Omental fat pad (tissue), 4 donors: ENCODE measurements around the gene MYBPC1. TPM values are rescaled to one million over a fixed set of nuclear protein-coding genes. Genes with fewer than 3 reads are reported as not detected.

Source experiments
- ATAC-seq: fragments of 150-250 bp; one replicate; pipeline ENCODE4 v1.9.1; 2016; ENCODE audit warnings: mild to moderate bottlenecking, moderate library complexity; ENCODE audit not compliant: low FRiP score
- DNase-seq: peaks from one replicate; pipeline ENCODE4 v3.0.0-alpha.2; 2019; ENCODE audit warnings: low spot score
- CTCF ChIP-seq, 3 donors: fragments of 450-650 bp; IDR thresholded peaks; one replicate each; pipeline ENCODE4 v1.5.1; 2016 to 2017; ENCODE audit warnings: antibody characterized with exemption in 3 of 3, mild to moderate bottlenecking in 3 of 3, moderate library complexity in 2 of 3
- total RNA-seq, 4 donors: library from RNA; depleted of rRNA; stranded (reverse); fragments of >200 nt; gene quantifications; one replicate each; pipeline ENCODE4 v1.1.0, GENCODE V29; 2016

MYBPC1 gene
- total RNA-seq, 4 donors from 2014 or later: not detected

GRCh38 chr12:101582937-101583336 is 11.8 kb upstream of the MYBPC1 start:
- ATAC-seq: no peak
- DNase-seq: no peak
- no peak for TF ChIP-seq CTCF (IDR thresholded peaks at IDR 0.05)

- DNase-seq: no peak
- no peak for TF ChIP-seq CTCF (IDR thresholded peaks at IDR 0.05)
- ATAC-seq: no peak
These were observed 4.4 kb upstream of the MYBPC1 start for GRCh38 chr12:101590383-101590782.

GRCh38 chr12:101591781-101592180 is 3.0 kb upstream of the MYBPC1 start:
- ATAC-seq (no peak), DNase-seq (no peak)
- TF ChIP-seq CTCF (IDR thresholded peaks at IDR 0.05): no peak

- TF ChIP-seq CTCF (IDR thresholded peaks at IDR 0.05): no peak
- no peak for DNase-seq
- no peak for ATAC-seq
These were observed 2.3 kb upstream of the MYBPC1 start for GRCh38 chr12:101592448-101592847.

GRCh38 chr12:101592921-101593320 is 1.9 kb upstream of the MYBPC1 start:
- no peak for TF ChIP-seq CTCF (IDR thresholded peaks at IDR 0.05)
- no peak for DNase-seq
- no peak for ATAC-seq

GRCh38 chr12:101596172-101596571 is 1.4 kb downstream of the MYBPC1 start:
- no peak for DNase-seq
- no peak for TF ChIP-seq CTCF (IDR thresholded peaks at IDR 0.05)
- no peak for ATAC-seq

- TF ChIP-seq CTCF (IDR thresholded peaks at IDR 0.05): no peak
- ATAC-seq: no peak
- DNase-seq: no peak
These were observed 2.4 kb downstream of the MYBPC1 start for GRCh38 chr12:101597164-101597563.
